ENCODE data around the gene C19orf85. TPM values are rescaled to one million over a fixed set of nuclear protein-coding genes. Genes with fewer than 3 reads are reported as not detected.
A peak's percentile ranks its signal among the peaks of the same experiment; 100 is the strongest.

Gene C19orf85
- total RNA-seq, 1 experiment from 2014 or later = not detected

GRCh38 chr19:55419624-55420236 lies 44.8 kb downstream of the C19orf85 start:
- DNase-seq (ENCODE audit: extremely low read depth, low read depth) = no peak

- no peak for DNase-seq (ENCODE audit: extremely low read depth, low read depth)
Observed at GRCh38 chr19:55419103-55419502, 45.4 kb downstream of the C19orf85 start.

GRCh38 chr19:55418185-55418584 lies 46.4 kb downstream of the C19orf85 start:
- DNase-seq (ENCODE audit: extremely low read depth, low read depth) = peak; percentile 65

Other genes starting within 250 kb of the C19orf85 start
- gene TMEM86B, start 236.0 kb downstream of the C19orf85 start, total RNA-seq (2014; rRNA removed; shearing (Covaris generic)) = 1.8 and 2.3 TPM in 2 replicates
- gene PPP6R1, start 205.7 kb downstream of the C19orf85 start, total RNA-seq (2014; rRNA removed; shearing (Covaris generic)) = 32.6 and 33.6 TPM in 2 replicates
- gene HSPBP1, start 184.6 kb downstream of the C19orf85 start, total RNA-seq (2014; rRNA removed; shearing (Covaris generic)) = 33.4 and 37.1 TPM in 2 replicates
- 3.8 and 5.7 TPM in 2 replicates for gene BRSK1, start 180.8 kb downstream of the C19orf85 start, total RNA-seq (2014; rRNA removed; shearing (Covaris generic))
- gene TMEM150B, start 139.4 kb downstream of the C19orf85 start, total RNA-seq (2014; rRNA removed; shearing (Covaris generic)) = not detected in 2 replicates
- gene KMT5C, start 124.9 kb downstream of the C19orf85 start, total RNA-seq (2014; rRNA removed; shearing (Covaris generic)) = 5.1 and 7.9 TPM in 2 replicates
- not detected in 2 replicates for gene COX6B2, start 110.0 kb downstream of the C19orf85 start, total RNA-seq (2014; rRNA removed; shearing (Covaris generic))
- not detected in 2 replicates for gene GARIN5B, start 101.5 kb downstream of the C19orf85 start, total RNA-seq (2014; rRNA removed; shearing (Covaris generic))
- 0.32 and 0.84 TPM in 2 replicates for gene IL11, start 94.3 kb downstream of the C19orf85 start, total RNA-seq (2014; rRNA removed; shearing (Covaris generic))
- gene TMEM190, start 87.9 kb downstream of the C19orf85 start, total RNA-seq (2014; rRNA removed; shearing (Covaris generic)) = not detected in 2 replicates
- gene TMEM238, start 80.5 kb downstream of the C19orf85 start, total RNA-seq (2014; rRNA removed; shearing (Covaris generic)) = 0.97 and 2.0 TPM in 2 replicates
- 426 and 465 TPM in 2 replicates for gene RPL28, start 78.8 kb downstream of the C19orf85 start, total RNA-seq (2014; rRNA removed; shearing (Covaris generic))
- gene UBE2S, start 57.0 kb downstream of the C19orf85 start, total RNA-seq (2014; rRNA removed; shearing (Covaris generic)) = 369 and 378 TPM in 2 replicates
- not detected in 2 replicates for gene SHISA7, start 21.5 kb downstream of the C19orf85 start, total RNA-seq (2014; rRNA removed; shearing (Covaris generic))
- 33.9 and 39.6 TPM in 2 replicates for gene ISOC2, start 3.1 kb downstream of the C19orf85 start, total RNA-seq (2014; rRNA removed; shearing (Covaris generic))
- 2.1 and 6.1 TPM in 2 replicates for gene ZNF628, start 11.9 kb upstream of the C19orf85 start, total RNA-seq (2014; rRNA removed; shearing (Covaris generic))
- gene NAT14, start 20.4 kb upstream of the C19orf85 start, total RNA-seq (2014; rRNA removed; shearing (Covaris generic)) = 3.9 and 4.5 TPM in 2 replicates
- 0.07 TPM in 1 of 2 replicates, not detected in the other for gene SSC5D, start 23.7 kb upstream of the C19orf85 start, total RNA-seq (2014; rRNA removed; shearing (Covaris generic))
- not detected in 2 replicates for gene SBK2, start 72.4 kb upstream of the C19orf85 start, total RNA-seq (2014; rRNA removed; shearing (Covaris generic))
- gene SBK3, start 80.8 kb upstream of the C19orf85 start, total RNA-seq (2014; rRNA removed; shearing (Covaris generic)) = 0.32 TPM in 1 of 2 replicates, not detected in the other
- gene ZNF579, start 116.1 kb upstream of the C19orf85 start, total RNA-seq (2014; rRNA removed; shearing (Covaris generic)) = 2.1 and 3.2 TPM in 2 replicates
- gene FIZ1, start 134.8 kb upstream of the C19orf85 start, total RNA-seq (2014; rRNA removed; shearing (Covaris generic)) = 3.6 and 5.0 TPM in 2 replicates
- 15.9 and 16.5 TPM in 2 replicates for gene ZNF524, start 135.5 kb upstream of the C19orf85 start, total RNA-seq (2014; rRNA removed; shearing (Covaris generic))
- gene ZNF865, start 140.9 kb upstream of the C19orf85 start, total RNA-seq (2014; rRNA removed; shearing (Covaris generic)) = 1.1 and 1.3 TPM in 2 replicates
- gene ZNF784, start 159.8 kb upstream of the C19orf85 start, total RNA-seq (2014; rRNA removed; shearing (Covaris generic)) = 2.1 and 2.2 TPM in 2 replicates
- 8.9 and 13.6 TPM in 2 replicates for gene ZNF580, start 176.3 kb upstream of the C19orf85 start, total RNA-seq (2014; rRNA removed; shearing (Covaris generic))
- gene ZNF581, start 178.9 kb upstream of the C19orf85 start, total RNA-seq (2014; rRNA removed; shearing (Covaris generic)) = 12.3 and 13.6 TPM in 2 replicates
- 1.9 and 2.3 TPM in 2 replicates for gene CCDC106, start 183.5 kb upstream of the C19orf85 start, total RNA-seq (2014; rRNA removed; shearing (Covaris generic))
- 68.3 and 72.4 TPM in 2 replicates for gene U2AF2, start 190.3 kb upstream of the C19orf85 start, total RNA-seq (2014; rRNA removed; shearing (Covaris generic))
- gene EPN1, start 210.5 kb upstream of the C19orf85 start, total RNA-seq (2014; rRNA removed; shearing (Covaris generic)) = 32.8 and 35.9 TPM in 2 replicates

Measured in NCI-H460 (cell line).